ENCODE data around the gene ABI3.

ABI3 gene

GRCh38 chr17:49198211-49198610, 12.3 kb upstream of the ABI3 start:
- no peak for DNase-seq

GRCh38 chr17:49200423-49201083, 10.0 kb upstream of the ABI3 start:
- DNase-seq = no peak

- DNase-seq = no peak
These were observed 9.0 kb upstream of the ABI3 start for GRCh38 chr17:49201481-49201927.

GRCh38 chr17:49203796-49204195, 6.7 kb upstream of the ABI3 start:
- DNase-seq = no peak

GRCh38 chr17:49204516-49204915, 6.0 kb upstream of the ABI3 start:
- no peak for DNase-seq

- DNase-seq = no peak
These were observed 1.4 kb upstream of the ABI3 start for GRCh38 chr17:49209061-49209571.

- DNase-seq = no peak
These were observed 2.9 kb downstream of the ABI3 start for GRCh38 chr17:49213399-49213798.

- no peak for DNase-seq
These were observed 3.3 kb downstream of the ABI3 start for GRCh38 chr17:49213847-49214246.

- no peak for DNase-seq
These were observed 4.3 kb downstream of the ABI3 start for GRCh38 chr17:49214676-49215360.

GRCh38 chr17:49216482-49216881, 6.0 kb downstream of the ABI3 start:
- DNase-seq = no peak

- peak; percentile 28 to 42 for DNase-seq
These were observed 6.6 kb downstream of the ABI3 start for GRCh38 chr17:49216953-49217650.

- peak; percentile 83 to 87 for DNase-seq
These were observed 7.3 kb downstream of the ABI3 start for GRCh38 chr17:49217651-49218413.

- peak; percentile 74 to 84 for DNase-seq
These were observed 8.7 kb downstream of the ABI3 start for GRCh38 chr17:49218941-49219913.

- DNase-seq = no peak
These were observed 9.5 kb downstream of the ABI3 start for GRCh38 chr17:49219987-49220386.

GRCh38 chr17:49223168-49223516, 12.6 kb downstream of the ABI3 start:
- no peak for DNase-seq

- peak; percentile 59 to 71 for DNase-seq
These were observed 13.2 kb downstream of the ABI3 start for GRCh38 chr17:49223517-49224197.

GRCh38 chr17:49224198-49224996, 13.9 kb downstream of the ABI3 start:
- peak; percentile 57 to 60 for DNase-seq

GRCh38 chr17:49224997-49225337, 14.5 kb downstream of the ABI3 start:
- no peak for DNase-seq

- DNase-seq = no peak
These were observed 15.2 kb downstream of the ABI3 start for GRCh38 chr17:49225554-49226236.

All from CD4-positive, alpha-beta T cell treated with Interleukin-1 beta for 1 hour (primary cell).